Measurements from ENCODE around the gene HOXB7.

HOXB7 gene

GRCh38 chr17:48610282-48611211, at the start of gene HOXB7:
TSS of gene HOXB7 (minus strand) at chr17:48611017. CDS start at chr17:48610918, 99 bp downstream.
- peak; percentile 64 for DNase-seq (ENCODE audit: low read depth)
- TF ChIP-seq CTCF (conservative IDR thresholded peaks at IDR 0.05; ENCODE audit: low read length) = no peak
- H3K4me3 ChIP-seq (ENCODE audit: low read length) = peak within 1 kb of the TSS; percentile 67

GRCh38 chr17:48655913-48656312, 45.1 kb upstream of the HOXB7 start:
- DNase-seq (ENCODE audit: low read depth) = no peak
- TF ChIP-seq CTCF (conservative IDR thresholded peaks at IDR 0.05; ENCODE audit: low read length) = no peak
- no peak overlapping the region for H3K4me3 ChIP-seq (ENCODE audit: low read length)

GRCh38 chr17:48649741-48650140, 38.9 kb upstream of the HOXB7 start:
- H3K4me3 ChIP-seq (ENCODE audit: low read length) = no peak overlapping the region
- TF ChIP-seq CTCF (conservative IDR thresholded peaks at IDR 0.05; ENCODE audit: low read length) = no peak
- no peak for DNase-seq (ENCODE audit: low read depth)

- TF ChIP-seq CTCF (conservative IDR thresholded peaks at IDR 0.05; ENCODE audit: low read length) = no peak
- DNase-seq (ENCODE audit: low read depth) = no peak
- H3K4me3 ChIP-seq (ENCODE audit: low read length) = peak overlapping the region; percentile 67
Observed at GRCh38 chr17:48647963-48648245, 37.1 kb upstream of the HOXB7 start.

GRCh38 chr17:48647103-48647962, 36.5 kb upstream of the HOXB7 start:
- peak; percentile 18 for DNase-seq (ENCODE audit: low read depth)
- TF ChIP-seq CTCF (conservative IDR thresholded peaks at IDR 0.05; ENCODE audit: low read length) = no peak
- peak overlapping the region; percentile 67 for H3K4me3 ChIP-seq (ENCODE audit: low read length)

GRCh38 chr17:48646183-48647102, 35.6 kb upstream of the HOXB7 start:
- TF ChIP-seq CTCF (conservative IDR thresholded peaks at IDR 0.05; ENCODE audit: low read length) = no peak
- peak overlapping the region; percentile 67 for H3K4me3 ChIP-seq (ENCODE audit: low read length)
- peak; percentile 49 for DNase-seq (ENCODE audit: low read depth)

All from AG10803 (cell line).